Measurements from ENCODE around the gene OVCA2.

OVCA2 gene

GRCh38 chr17:2087597-2088211 lies 45.9 kb downstream of the OVCA2 start:
- DNase-seq (ENCODE audit: low read depth): no peak

- no peak for DNase-seq (ENCODE audit: low read depth)
Measured at GRCh38 chr17:2089021-2089422, 47.2 kb downstream of the OVCA2 start.

GRCh38 chr17:2090210-2090641 lies 48.4 kb downstream of the OVCA2 start:
- DNase-seq (ENCODE audit: low read depth): no peak

- peak; percentile 85 for DNase-seq (ENCODE audit: low read depth)
Measured at GRCh38 chr17:2090804-2091534, 49.1 kb downstream of the OVCA2 start.

GRCh38 chr17:2092253-2092652 lies 50.4 kb downstream of the OVCA2 start:
- no peak for DNase-seq (ENCODE audit: low read depth)

Data from GM04503 (cell line).